DMS114 treated with DMSO at 0.1 percent for 48 hours (cell line): ENCODE data around the gene CSAG2.

Experiments used
- DNase-seq: peaks from one replicate; lab custom pipeline; 2025; ENCODE audit not compliant: unreplicated experiment; lab: John Stamatoyannopoulos, UW

The CSAG2 gene

DNA sequence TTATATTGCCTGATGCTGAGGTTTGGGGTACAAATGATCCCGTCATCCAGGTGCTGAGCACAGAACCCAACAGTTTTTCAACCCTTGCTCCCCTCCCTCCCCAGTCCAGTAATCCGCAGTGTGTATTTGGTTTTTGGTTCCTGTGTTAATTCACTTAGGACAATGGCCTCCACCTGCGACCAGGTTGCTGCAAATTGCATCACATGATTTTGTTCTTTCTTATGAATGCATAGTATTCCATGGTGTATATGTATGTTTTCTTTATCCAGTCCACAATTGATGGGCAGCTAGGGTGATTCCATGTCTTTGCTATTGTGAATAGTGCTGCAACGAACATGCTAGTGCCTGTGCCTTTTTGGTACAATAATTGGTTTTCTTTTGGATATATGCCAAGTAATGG is 46.0 kb downstream of the CSAG2 start:
- no peak for DNase-seq

GRCh38 chrX:152658302-152658701 is 50.8 kb downstream of the CSAG2 start:
- DNase-seq = no peak
